HTERT RPE-1 (cell line): Measurements from ENCODE around the gene NAP1L4.

Experiments used
- in situ Hi-C: fragments of 300-500 bp; cut with MboI; formaldehyde crosslinking; loops from 4 replicates; pipeline ENCODE4 v1.14.3; 2020; ENCODE audit warnings: low sequenced_read_pairs

The NAP1L4 gene

GRCh38 chr11:2924821-2925675, 67.1 kb downstream of the NAP1L4 start:
- in situ Hi-C loops = no loop called here

GRCh38 chr11:2924381-2924780, 67.7 kb downstream of the NAP1L4 start:
- in situ Hi-C loops = no loop called here

- in situ Hi-C loops = no loop called here
Observed at GRCh38 chr11:2923446-2924375, 68.4 kb downstream of the NAP1L4 start.

- in situ Hi-C loops = no loop called here
Observed at GRCh38 chr11:2922655-2923054, 69.5 kb downstream of the NAP1L4 start.

- in situ Hi-C loops = no loop called here
Observed at GRCh38 chr11:2921742-2922493, 70.2 kb downstream of the NAP1L4 start.

GRCh38 chr11:2921261-2921660, 70.9 kb downstream of the NAP1L4 start:
- in situ Hi-C loops = no loop called here

GRCh38 chr11:2920343-2920742, 71.8 kb downstream of the NAP1L4 start:
- in situ Hi-C loops = no loop called here

- in situ Hi-C loops = no loop called here
Observed at GRCh38 chr11:2919837-2920236, 72.3 kb downstream of the NAP1L4 start.

- in situ Hi-C loops = no loop called here
Observed at GRCh38 chr11:2919188-2919587, 72.9 kb downstream of the NAP1L4 start.

GRCh38 chr11:2917842-2918490, 74.2 kb downstream of the NAP1L4 start:
- in situ Hi-C loops = no loop called here

GRCh38 chr11:2916892-2917645, 75.1 kb downstream of the NAP1L4 start:
- in situ Hi-C loops = no loop called here

GRCh38 chr11:2916114-2916891, 75.8 kb downstream of the NAP1L4 start:
- in situ Hi-C loops = no loop called here

GRCh38 chr11:2915473-2915872, 76.7 kb downstream of the NAP1L4 start:
- in situ Hi-C loops = no loop called here

GRCh38 chr11:2914455-2915195, 77.5 kb downstream of the NAP1L4 start:
- in situ Hi-C loops = no loop called here

- in situ Hi-C loops = no loop called here
Observed at GRCh38 chr11:2913776-2914175, 78.4 kb downstream of the NAP1L4 start.

- in situ Hi-C loops = no loop called here
Observed at GRCh38 chr11:2913019-2913431, 79.1 kb downstream of the NAP1L4 start.

GRCh38 chr11:2912498-2912897, 79.6 kb downstream of the NAP1L4 start:
- in situ Hi-C loops = no loop called here

GRCh38 chr11:2911785-2912391, 80.2 kb downstream of the NAP1L4 start:
- in situ Hi-C loops = no loop called here
